Breast epithelium (tissue), 4 donors: Measurements from ENCODE around the gene NCAPH2. TPM values are rescaled to one million over a fixed set of nuclear protein-coding genes. Genes with fewer than 3 reads are reported as not detected.

Experiments
- DNase-seq, 2 donors: peaks; one replicate each; pipeline ENCODE4 v3.0.0-alpha.2; 2019; ENCODE audit warnings: low spot score in 2 of 2
- H3K27ac ChIP-seq, 2 donors: fragments of 200-600 bp; sonication (generic) in 1 of 2; one replicate each; pipeline ENCODE4 v1.5.1; 2016 to 2019; ENCODE audit warnings: mild to moderate bottlenecking in 1 of 2
- H3K27me3 ChIP-seq, 2 donors: fragments of 200-600 bp; sonication (generic) in 1 of 2; one replicate each; pipeline versions ENCODE4 v1.5.1 to v1.6.0; 2017 to 2019; ENCODE audit warnings: control low read depth in 1 of 2, mild to moderate bottlenecking in 1 of 2
- H3K36me3 ChIP-seq: fragments of 200-600 bp; one replicate; pipeline ENCODE4 v1.5.1; 2019
- H3K4me1 ChIP-seq, 2 donors: fragments of 200-600 bp; sonication (generic); one replicate each; pipeline ENCODE4 v1.5.1; 2016 to 2019; ENCODE audit warnings: control low read depth in 1 of 2
- H3K4me3 ChIP-seq, 3 donors: fragments of 200-600 bp; sonication (generic); 1 replicate in 2 of 3; 2 replicates in 1 of 3; pipeline ENCODE4 v1.5.1; 2016 to 2019; ENCODE audit warnings: mild to moderate bottlenecking in 3 of 3, moderate library complexity in 2 of 3
- H3K9me3 ChIP-seq, 2 donors: fragments of 200-600 bp; sonication (generic) in 1 of 2; one replicate each; pipeline ENCODE4 v1.5.1; 2016 to 2019; ENCODE audit warnings: control low read depth in 1 of 2
- CTCF ChIP-seq, 3 donors: fragments of 450-650 bp; IDR thresholded peaks; one replicate each; pipeline ENCODE4 v1.5.1; 2016 to 2017; ENCODE audit warnings: antibody characterized with exemption in 3 of 3, mild to moderate bottlenecking in 3 of 3, moderate library complexity in 3 of 3
- POLR2A ChIP-seq: fragments of 450-650 bp; IDR thresholded peaks from one replicate; pipeline ENCODE4 v1.6.1; 2016; ENCODE audit warnings: antibody characterized with exemption, mild to moderate bottlenecking, moderate library complexity
- POLR2AphosphoS5 ChIP-seq, 3 donors: sonication (generic); formaldehyde crosslinking; IDR thresholded peaks; one replicate each; pipeline ENCODE4 v1.6.1; 2017; ENCODE audit warnings: antibody characterized with exemption in 3 of 3
- intact Hi-C: fragments of 100-400 bp; cut with DNase I; formaldehyde crosslinking; loops from one replicate; pipeline ENCODE4 v1.15.1; 2023; ENCODE audit warnings: low total_unique reads
- total RNA-seq, 3 donors: library from RNA; depleted of rRNA; stranded (reverse); fragments of >200 nt; gene quantifications; one replicate each; pipeline ENCODE4 v1.1.0, GENCODE V29; 2016

NCAPH2 gene
- total RNA-seq, 3 donors from 2014 or later: 25.9 to 48.2 (median 43.0) TPM

- Histone ChIP-seq H3K36me3 (peaks cover 13% of the 10 kb centered on the region), H3K27me3 (no peaks in the 10 kb centered on the region), H3K4me1 (peaks cover 10 to 12% of the 10 kb centered on the region in 2 donors), H3K4me3 (peak overlapping the region; percentile 52 to 91 (median 81)), H3K27ac (no peak overlapping the region), H3K9me3 (no peaks in the 10 kb centered on the region)
- DNase-seq: no peak
- intact Hi-C loops: loop anchor here (1.0 kb wide), 1 partner anchor 80 kb away; no protein-coding TSS in a partner anchor
- TF ChIP-seq POLR2A (no peak), POLR2AphosphoS5 (IDR thresholded peaks at IDR 0.05) (no peak), CTCF (IDR thresholded peaks at IDR 0.05) (no peak)
These were observed 16.0 kb downstream of the NCAPH2 start for GRCh38 chr22:50523806-50524675.

DNA sequence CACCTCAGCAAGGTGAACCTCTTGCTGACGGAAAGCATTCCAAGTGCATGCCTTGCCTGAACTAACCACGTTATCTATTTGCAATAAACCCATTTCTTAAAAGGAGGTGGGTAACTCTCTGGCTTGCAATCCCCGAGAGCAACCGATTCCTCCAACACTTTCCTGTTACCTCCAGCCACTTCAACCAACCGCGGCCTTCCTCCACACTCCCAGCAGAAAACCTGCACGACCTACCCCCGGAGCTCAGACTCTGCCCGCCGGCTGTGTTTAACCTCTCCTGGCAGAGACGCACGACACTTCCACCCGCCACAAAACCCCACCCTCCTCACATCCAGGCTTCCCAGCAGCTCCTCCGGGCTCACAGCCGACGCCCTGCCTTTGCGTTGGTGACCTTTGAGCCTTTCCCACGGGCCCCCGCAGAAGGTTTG is 16.7 kb downstream of the NCAPH2 start:
- TF ChIP-seq POLR2AphosphoS5 (IDR thresholded peaks at IDR 0.05) (no peak), POLR2A (no peak), CTCF (IDR thresholded peaks at IDR 0.05) (no peak)
- DNase-seq: no peak
- no peaks in the 10 kb centered on the region for H3K27me3 ChIP-seq
- peak overlapping the region; percentile 88 to 92 for H3K27ac ChIP-seq
- peaks cover 13% of the 10 kb centered on the region for H3K36me3 ChIP-seq
- no peaks in the 10 kb centered on the region for H3K9me3 ChIP-seq
- peak overlapping the region; percentile 52 to 91 (median 81) for H3K4me3 ChIP-seq
- H3K4me1 ChIP-seq: peaks cover 10 to 12% of the 10 kb centered on the region in 2 donors
- intact Hi-C loops: loop anchor here (5.0 kb wide), 1 partner anchor 58 kb away; the partner anchor contains the start of gene CHKB

DNA sequence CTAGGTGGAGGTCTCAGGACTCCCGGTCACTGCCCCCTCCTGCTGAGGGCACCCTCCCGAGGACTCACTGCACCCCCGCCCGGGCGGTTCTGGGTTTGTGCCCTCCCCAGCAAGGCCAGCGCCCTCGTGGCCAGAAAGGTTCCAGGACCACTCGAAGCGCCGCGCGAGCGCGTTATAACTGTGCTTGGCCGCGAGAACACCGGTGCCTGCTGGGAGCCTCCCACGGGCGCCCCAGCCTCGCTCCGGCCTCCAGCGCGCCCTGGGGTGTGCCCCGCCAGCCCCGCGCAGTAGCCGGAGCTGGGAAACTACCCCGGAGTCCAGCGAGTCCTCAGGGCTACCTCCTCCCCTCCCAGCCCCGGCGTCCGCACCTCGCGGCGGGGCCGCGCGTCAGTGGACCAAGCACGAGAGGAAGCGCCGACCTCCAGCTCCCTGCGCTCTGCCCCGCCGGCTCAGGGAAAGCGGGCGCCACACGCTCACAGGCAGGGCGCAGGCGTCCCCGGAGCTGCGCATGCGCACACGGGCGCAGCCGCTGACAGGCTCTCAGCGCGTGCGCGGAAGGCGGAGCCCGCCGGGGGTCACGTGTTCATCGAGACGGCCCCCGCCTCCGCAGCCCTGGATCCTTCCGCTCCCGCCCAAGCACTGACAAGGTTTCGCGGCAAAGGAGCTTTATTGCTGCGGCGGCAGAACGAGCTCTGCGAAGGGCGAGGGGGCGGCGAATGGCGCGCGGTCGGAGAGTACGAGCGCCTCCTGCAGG is 17.3 kb downstream of the NCAPH2 start, which contains the start of gene SCO2:
TSS of gene SCO2 (minus strand) at position 495 of the 754 bp plus-strand sequence. CDS start 1,187 bp downstream, outside the sequence.
- Histone ChIP-seq H3K9me3 (no peaks in the 10 kb centered on the region), H3K27me3 (no peaks in the 10 kb centered on the region), H3K36me3 (peaks cover 13% of the 10 kb centered on the region), H3K4me3 (peak within 1 kb of the TSS; percentile 52 to 91 (median 81)), H3K27ac (peak within 1 kb of the TSS; percentile 88 to 92), H3K4me1 (peaks cover 10 to 12% of the 10 kb centered on the region in 2 donors)
- DNase-seq: peak; percentile 94 to 96
- intact Hi-C loops: loop anchor here (5.0 kb wide), 1 partner anchor 57 kb away; the partner anchor contains the start of gene CHKB
- TF ChIP-seq POLR2AphosphoS5 (IDR thresholded peaks at IDR 0.05) (peak; percentile 62 to 79 (median 73)), CTCF (IDR thresholded peaks at IDR 0.05) (peak in 2 of 3 donors; percentile 26 to 41), POLR2A (peak; percentile 47)

DNA sequence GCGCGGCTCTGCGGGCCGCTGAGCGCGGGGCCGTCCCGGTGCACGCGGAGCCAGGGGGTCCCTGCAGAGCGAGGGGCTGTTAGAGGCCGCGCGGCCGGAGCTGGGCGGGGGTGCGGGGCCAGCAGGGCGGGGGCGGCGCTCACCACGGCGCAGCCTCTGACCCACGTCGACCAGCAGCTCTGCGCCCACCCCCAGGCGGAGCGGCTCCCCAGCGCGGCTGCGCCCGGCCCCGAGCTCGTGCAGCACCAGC is 17.8 kb downstream of the NCAPH2 start:
- TF ChIP-seq POLR2A: no peak
- no peak for TF ChIP-seq CTCF (IDR thresholded peaks at IDR 0.05)
- TF ChIP-seq POLR2AphosphoS5 (IDR thresholded peaks at IDR 0.05): no peak
- no peak for DNase-seq
- H3K27me3 ChIP-seq: no peaks in the 10 kb centered on the region
- peaks cover 10 to 12% of the 10 kb centered on the region in 2 donors for H3K4me1 ChIP-seq
- peak overlapping the region; percentile 88 to 92 for H3K27ac ChIP-seq
- no peaks in the 10 kb centered on the region for H3K9me3 ChIP-seq
- H3K4me3 ChIP-seq: peak overlapping the region; percentile 52 to 91 (median 81)
- peaks cover 13% of the 10 kb centered on the region for H3K36me3 ChIP-seq
- intact Hi-C loops: loop anchor here (5.0 kb wide), 1 partner anchor 57 kb away; the partner anchor contains the start of gene CHKB
